Measurements from ENCODE around the gene ATP6AP1.
"Not testable (repeated sequence)": the region's sequence is repeated elsewhere in the genome, so short reads cannot be mapped to it uniquely, and the experiment has no call there.

ATP6AP1 gene, protein sequence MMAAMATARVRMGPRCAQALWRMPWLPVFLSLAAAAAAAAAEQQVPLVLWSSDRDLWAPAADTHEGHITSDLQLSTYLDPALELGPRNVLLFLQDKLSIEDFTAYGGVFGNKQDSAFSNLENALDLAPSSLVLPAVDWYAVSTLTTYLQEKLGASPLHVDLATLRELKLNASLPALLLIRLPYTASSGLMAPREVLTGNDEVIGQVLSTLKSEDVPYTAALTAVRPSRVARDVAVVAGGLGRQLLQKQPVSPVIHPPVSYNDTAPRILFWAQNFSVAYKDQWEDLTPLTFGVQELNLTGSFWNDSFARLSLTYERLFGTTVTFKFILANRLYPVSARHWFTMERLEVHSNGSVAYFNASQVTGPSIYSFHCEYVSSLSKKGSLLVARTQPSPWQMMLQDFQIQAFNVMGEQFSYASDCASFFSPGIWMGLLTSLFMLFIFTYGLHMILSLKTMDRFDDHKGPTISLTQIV

DNA sequence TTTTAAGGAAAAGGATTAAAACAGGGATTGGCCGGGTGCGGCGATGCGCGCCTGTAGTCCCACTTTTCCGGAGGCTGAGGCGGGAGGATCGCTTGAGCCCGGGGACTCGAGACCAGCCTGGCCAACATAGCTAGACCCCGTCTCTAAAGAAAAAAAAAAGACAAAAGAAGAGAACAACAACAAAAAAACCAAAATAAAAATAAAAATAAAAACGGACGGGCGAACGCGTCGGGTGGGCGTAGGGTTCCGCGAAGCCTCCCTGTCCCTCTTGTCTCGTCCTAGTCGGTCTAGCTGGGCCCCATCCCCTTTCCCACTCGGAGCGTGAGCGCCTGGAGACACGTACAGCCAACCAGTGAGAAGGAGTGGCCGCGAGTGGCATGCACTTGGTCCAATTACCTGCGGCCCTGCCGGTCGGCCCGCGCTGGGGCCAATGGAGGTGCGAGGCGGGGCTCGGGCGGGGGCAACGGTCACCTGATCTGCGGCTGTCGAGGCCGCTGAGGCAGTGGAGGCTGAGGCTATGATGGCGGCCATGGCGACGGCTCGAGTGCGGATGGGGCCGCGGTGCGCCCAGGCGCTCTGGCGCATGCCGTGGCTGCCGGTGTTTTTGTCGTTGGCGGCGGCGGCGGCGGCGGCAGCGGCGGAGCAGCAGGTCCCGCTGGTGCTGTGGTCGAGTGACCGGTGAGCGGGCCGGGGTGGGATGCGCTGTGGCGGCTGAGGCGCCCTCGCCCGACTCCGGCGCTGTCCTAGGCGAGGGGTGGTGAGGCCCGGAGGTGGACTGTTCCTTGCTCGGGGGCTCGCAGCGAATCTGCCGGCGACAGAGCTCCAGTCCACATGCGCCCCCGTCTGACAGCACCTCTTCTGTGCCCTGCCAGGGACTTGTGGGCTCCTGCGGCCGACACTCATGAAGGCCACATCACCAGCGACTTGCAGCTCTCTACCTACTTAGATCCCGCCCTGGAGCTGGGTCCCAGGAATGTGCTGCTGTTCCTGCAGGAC is at the start of gene ATP6AP1:
Gene ATP6AP1 (plus strand): TSS at position 502 of the 996 bp plus-strand sequence. CDS start 16 bp downstream, at position 518.
- peak; percentile 71 for DNase-seq

DNA sequence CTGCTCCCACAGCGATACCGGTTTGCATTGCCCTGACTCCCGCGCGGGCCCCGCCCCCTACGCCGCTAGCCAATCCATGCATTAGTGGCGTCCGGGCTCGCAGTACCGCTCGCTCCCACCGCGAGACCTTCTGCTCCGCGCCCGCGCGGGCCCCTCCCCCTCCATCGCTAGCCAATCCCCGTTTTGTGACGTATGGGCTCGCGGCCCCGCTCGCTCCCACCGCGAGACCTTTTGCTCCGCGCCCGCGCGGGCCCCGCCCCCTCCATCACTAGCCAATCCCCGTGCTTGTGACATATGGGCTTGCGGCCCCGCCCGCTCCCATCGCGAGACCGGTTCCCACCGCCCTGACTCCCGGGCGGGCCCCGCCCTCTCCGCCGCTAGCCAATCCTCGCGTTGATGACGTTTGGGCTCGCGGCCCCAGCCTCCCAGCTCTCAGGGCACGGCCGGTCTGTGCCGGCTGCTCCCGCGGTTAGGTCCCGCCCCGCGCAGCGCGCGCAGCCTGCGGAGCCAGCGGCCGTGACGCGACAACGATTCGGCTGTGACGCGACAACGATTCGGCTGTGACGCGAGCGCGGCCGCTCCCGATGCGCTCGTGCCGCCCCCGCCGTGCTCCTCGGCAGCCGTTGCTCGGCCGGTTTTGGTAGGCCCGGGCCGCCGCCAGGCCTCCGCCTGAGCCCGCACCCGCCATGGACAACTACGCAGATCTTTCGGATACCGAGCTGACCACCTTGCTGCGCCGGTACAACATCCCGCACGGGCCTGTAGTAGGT is 49.5 kb upstream of the ATP6AP1 start, which contains the start of gene EMD:
Gene EMD (plus strand): TSS at position 497 of the 770 bp plus-strand sequence. CDS start 190 bp downstream, at position 687.
- peak; percentile 93 for DNase-seq

DNA sequence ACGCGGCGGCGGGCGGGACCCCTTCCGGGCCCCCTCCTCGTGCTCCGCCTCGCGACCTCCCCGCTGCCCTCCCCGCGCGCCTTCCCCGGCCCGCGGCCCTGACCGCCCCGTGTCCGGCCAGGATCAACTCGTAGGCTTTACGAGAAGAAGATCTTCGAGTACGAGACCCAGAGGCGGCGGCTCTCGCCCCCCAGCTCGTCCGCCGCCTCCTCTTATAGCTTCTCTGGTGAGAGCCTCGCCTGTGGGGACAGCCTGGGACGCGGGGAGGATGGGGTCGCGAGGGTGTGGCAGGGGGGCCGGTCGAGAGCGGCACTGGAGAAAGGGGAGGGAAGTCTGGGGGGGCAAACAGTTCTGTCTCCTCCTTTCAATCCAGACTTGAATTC is 48.9 kb upstream of the ATP6AP1 start:
- no peak for DNase-seq

DNA sequence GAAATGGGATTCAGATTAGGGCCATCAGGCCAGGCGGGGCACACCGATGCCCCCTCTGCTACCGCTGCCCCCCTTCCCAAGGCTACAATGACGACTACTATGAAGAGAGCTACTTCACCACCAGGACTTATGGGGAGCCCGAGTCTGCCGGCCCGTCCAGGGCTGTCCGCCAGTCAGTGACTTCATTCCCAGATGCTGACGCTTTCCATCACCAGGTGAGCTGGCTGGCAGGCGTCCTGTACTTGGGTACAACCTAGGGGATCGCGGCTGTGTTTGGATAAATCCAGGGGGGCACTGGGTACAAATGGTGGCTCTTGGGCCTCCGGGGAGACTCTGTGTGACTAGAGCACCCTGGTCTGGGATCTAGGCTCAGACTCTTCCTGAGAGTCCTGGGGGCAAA is 48.3 kb upstream of the ATP6AP1 start:
- no peak for DNase-seq

DNA sequence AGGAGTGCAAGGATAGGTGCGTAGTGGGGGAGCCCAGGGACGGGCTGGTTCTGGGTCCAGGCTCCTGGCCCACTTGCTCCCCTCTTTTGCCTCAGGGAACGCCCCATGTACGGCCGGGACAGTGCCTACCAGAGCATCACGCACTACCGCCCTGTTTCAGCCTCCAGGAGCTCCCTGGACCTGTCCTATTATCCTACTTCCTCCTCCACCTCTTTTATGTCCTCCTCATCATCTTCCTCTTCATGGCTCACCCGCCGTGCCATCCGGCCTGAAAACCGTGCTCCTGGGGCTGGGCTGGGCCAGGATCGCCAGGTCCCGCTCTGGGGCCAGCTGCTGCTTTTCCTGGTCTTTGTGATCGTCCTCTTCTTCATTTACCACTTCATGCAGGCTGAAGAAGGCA is 47.7 kb upstream of the ATP6AP1 start:
- no peak for DNase-seq

DNA sequence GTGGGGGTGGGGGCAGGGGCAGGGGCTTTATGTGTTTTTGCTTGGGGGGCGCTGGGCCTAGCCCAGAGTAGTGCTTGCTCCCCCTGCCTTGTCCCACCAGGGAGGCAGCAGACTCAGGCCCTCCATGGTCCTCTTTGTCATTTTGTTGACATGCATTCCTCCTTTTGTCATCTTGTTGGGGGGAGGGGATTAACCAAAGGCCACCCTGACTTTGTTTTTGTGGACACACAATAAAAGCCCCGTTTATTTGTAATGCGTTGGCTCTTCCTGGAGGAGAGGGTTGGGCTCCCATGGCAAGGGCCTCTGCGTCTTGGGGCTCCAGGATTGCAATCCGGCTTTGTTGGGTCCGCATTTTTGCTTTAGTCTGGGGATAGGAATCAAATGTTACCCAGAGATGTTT is 47.2 kb upstream of the ATP6AP1 start:
- DNase-seq: no peak

DNA sequence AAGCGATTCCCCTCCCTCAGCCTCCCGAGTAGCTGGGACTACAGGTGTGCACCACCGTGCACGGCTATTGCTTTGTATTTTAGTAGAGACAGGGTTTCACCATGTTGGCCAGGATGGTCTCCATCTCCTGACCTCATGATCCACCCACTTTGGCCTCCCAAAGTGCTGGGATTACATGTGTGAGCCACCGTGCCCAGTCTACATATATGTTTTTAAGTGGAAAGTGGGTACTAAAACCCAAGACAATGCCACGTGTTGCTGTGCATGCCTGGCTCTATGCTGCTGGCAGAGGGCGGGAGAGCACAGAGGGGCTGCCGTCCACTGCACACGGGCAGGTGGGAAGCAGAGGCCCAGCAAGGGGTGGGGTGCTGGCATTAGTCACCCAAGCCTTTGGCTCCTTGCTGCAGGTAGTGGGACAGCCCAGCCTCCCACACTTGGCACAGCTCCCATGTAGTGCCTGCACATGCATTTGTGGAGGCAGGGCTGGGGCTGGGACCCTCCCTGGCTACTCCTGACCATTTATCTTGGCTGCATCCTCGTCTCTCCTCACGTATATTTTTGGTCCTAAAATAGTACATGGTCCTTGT is 45.9 kb upstream of the ATP6AP1 start:
- no peak for DNase-seq

DNA sequence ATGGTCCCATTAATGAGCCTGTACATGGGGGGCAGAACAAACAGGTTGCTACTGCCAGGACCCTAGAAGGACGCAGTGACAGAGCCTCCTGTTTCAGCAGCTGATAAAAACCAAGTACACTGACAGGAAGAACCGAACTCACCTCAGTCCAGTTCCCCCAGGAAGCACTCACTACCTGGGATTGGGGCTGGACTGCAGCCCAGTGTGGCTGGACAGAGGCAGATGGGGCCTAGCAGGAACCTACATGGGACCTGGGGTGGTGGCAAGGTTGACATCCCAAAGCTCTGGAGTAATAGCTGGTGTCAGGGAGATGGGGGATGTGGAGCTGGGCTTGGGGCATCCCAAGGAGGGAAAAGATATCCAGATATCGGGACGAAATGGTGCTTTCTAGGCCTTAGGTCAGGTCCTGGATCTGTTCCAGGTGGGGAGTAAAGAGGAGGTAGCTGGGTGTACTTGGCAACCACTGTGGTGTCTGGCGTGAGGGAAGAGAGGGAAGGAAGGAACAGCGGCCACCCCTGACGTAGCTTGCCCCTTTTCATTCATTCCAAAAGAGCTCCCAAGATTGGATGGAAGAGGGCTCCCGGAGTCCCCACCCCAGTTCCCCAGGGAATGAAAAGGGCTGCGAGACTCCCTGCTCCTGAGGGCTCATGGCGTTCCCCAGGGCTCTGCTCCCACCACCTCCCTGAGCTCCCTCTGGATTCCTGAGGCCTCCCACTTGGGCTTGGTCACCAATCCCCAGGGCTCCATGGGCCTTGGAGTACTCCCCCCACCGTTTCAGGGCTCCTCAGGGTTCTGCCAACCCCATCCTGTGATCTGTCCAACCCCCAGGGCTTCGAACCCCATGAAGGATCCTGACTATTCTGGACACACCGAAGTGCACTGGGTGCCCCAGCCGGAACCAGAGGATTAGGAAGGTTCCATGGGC is 44.9 kb upstream of the ATP6AP1 start:
- no peak for DNase-seq

DNA sequence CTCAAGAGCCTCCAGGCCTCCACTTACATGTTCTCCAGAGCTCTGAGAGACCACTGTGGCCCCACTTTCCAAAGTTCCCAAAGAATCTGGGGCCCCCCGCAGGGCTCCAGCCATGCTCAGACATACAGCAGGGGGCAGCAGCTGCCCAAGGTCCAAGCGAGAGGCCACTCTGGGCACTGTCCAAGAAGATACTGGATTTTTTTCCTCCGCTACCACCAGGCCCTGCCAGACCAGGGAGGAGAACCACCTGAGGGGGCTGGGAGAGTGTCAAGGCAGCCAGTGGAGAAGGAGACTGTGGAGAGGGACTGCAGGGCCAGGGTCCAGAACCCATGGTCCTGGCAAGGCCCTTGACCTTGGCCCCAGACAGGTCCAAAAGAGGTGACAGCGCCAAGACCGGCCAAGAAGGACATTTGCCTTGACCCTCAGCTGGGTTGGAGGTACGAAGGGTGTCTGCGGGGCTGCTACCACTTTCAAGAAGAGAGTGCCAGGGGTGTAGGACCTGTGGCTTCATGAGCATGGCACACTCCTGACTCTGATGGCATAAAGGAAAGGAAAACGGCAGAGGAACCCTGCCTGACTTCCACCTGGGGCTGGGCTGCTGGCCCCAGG is 44.1 kb upstream of the ATP6AP1 start:
- no peak for DNase-seq

DNA sequence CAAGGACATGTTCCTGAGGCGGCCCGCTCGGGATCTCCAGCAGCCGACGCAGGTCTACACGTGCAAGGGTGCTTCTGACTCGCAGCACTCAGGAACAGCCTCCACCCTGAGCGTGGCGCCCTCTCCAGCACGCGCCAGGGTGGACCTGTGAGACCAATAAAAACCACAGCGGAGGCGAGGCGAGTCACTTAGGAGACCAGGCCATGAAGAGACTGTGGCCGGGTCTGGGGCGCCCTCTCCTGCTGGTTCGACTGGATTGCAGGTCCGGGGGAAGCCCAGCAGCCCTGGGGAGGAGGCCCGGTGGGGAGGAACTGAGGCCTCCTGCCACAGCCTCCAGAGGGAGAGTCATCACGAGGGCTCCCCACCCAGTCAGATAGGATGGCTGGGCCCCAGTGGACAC is 40.4 kb upstream of the ATP6AP1 start:
- DNase-seq: not testable (repeated sequence)

DNA sequence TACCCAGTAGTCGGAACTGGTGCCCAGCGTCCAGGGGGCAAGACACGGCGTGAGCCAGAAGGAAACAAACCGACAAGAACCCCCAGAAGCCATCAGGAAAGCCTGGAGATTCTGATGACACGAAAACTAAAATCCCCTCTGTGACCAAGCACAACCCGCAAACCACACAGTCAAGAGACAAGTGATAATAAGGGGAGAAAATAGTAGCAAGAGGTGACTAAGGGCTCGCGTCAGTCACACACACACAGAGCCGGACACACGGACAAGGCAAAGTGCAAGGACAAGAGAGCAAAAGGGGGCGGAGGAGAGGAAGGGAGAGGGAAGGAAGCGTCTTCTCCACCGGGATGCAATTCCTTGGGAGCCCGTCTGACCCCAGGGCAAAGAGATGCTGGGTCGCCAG is 39.8 kb upstream of the ATP6AP1 start:
- DNase-seq: not testable (repeated sequence)

DNA sequence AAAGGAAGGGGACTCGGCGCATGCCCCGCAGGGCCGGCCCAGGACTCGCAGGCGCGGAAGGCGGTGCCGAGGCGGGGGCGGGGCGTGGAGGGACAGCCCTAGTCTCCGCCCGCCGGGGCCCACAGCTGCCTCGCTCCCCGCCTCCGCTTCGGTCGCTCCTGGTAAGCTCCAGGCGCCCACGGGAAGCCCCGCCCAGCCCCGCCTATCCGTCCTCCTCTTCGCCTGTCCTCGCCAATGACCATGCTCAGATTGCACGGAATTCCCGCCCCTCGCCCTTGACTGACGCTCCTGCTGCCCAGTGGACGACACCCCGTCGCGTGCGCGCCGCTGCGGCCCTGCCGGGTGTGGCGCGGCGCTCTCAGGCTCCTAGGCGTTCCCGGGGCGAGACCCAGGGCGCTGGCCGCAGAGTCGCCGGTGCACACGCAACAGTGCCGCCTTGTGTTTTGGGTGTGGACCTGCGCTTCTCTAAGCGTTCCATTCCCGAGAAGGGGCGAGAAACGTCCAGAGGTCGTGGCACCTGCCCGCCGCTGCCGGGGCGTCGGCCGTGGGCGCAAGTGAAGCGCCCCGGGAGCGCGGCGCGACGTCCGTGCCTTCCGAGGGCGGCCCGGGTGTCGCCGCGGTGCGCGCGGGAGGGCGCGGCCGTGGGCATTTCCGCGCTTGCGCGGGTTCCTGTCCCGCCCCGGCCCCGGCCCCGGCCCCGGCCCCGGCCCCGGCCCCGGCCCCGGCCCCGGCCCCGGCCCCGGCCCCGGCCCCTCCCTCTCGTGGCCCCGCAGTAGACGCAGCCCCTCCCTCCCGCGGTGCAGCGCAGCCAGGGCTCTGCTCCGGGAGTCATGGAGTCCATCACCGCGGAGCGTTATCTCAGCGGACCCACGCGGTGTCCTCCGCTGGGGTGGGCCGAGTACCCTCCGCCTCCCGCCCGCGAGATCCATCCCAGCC is 38.4 kb upstream of the ATP6AP1 start:
- DNase-seq: not testable (repeated sequence)

DNA sequence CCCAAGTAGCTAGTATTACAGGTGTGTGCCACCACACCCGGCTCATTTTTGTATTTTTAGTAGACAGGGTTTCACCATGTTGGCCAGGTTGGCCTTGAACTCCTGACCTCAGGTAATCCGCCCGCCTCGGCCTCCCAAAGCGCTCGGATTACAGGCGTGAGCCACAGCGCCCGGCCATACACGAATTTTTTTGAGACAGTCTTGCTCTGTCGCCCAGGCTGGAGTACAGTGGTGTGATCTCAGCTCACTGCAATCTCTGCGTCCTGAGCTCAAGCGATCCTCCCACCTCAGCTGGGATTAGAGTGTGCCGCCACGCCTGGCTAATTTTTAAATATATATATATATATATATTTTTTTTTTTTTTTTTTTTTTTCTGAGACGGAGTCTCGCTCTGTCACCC is 32.1 kb upstream of the ATP6AP1 start:
- DNase-seq: not testable (repeated sequence)

DNA sequence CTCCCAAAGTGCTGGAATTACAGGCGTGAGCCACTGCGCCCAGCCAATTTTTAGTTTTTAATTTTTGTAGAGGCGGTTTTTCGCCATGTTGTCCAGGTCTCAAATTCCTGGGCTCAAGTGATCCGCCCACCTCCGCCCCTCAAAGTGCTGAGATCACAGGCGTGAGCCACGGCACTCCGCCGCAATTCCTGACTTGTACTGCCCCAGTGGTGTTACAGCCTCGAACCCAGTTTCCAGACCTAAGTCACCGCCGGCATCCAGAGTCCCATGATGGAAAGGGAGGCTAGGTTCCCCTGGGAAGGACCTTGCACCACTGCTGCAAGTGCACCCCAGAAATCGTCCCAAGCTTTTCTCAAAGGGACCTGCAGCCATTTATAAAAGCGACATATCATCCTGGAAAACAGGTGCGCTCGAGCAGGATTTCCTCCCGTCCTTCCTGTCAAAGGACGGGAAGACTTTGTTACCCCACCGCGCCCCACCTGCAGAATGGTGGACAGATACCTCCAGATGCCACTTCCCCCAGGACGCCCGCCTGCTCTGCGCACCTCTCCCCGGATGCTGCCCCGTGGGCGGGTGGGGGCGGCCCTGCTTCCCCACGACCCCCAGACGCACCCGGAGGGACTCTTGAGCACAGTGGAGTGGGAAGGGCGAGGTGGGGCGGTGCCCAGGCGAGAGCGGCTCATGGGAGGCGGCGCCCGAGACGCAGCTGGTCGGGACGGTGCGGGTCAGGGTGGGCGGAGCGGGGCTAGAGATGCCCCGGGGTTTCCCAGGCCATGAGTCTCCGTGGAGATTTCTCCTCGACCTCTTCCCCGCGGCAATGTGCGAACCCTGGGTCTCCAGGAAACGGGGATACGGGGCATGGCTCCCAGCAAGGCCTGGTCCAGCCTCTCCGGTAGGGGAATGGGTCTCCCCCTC is 31.2 kb upstream of the ATP6AP1 start:
- DNase-seq: peak; percentile 18

DNA sequence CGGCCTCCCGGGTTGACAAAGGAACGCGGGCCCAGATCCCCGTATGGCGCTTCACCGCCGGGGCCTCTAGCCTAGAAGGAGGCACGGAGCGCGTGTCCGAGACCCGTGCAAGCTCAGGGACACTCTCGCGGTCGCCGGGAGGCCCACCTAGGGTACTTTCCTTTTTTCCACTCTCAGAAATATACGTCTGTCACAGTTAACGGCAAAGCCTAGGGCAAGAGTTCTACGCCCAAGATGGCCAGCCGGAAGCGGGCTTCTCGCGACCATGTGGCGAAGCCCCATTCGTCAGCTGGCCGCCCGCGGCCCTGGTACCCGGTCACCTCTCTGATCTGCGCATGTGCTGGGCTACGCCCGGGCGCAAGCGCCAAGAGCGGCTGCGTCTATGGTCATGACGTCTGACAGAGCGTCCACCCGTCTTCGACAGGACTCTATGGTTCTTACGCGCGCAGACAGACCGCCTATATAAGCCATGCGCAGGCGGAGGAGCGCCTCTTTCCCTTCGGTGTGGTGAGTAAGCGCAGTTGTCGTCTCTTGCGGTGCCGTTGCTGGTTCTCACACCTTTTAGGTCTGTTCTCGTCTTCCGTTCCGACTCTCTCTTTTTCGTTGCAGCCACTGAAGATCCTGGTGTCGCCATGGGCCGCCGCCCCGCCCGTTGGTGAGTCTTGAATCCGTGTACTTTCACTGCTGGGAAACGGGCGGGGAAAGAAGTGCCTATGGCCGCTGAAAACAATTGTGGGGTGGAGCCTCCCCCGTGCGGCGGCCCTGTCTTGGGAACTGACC is 30.4 kb upstream of the ATP6AP1 start, which contains the start of gene RPL10:
Gene RPL10 (plus strand): TSS at position 490 of the 780 bp plus-strand sequence. CDS start 143 bp downstream, at position 633.
- peak; percentile 87 for DNase-seq

DNA sequence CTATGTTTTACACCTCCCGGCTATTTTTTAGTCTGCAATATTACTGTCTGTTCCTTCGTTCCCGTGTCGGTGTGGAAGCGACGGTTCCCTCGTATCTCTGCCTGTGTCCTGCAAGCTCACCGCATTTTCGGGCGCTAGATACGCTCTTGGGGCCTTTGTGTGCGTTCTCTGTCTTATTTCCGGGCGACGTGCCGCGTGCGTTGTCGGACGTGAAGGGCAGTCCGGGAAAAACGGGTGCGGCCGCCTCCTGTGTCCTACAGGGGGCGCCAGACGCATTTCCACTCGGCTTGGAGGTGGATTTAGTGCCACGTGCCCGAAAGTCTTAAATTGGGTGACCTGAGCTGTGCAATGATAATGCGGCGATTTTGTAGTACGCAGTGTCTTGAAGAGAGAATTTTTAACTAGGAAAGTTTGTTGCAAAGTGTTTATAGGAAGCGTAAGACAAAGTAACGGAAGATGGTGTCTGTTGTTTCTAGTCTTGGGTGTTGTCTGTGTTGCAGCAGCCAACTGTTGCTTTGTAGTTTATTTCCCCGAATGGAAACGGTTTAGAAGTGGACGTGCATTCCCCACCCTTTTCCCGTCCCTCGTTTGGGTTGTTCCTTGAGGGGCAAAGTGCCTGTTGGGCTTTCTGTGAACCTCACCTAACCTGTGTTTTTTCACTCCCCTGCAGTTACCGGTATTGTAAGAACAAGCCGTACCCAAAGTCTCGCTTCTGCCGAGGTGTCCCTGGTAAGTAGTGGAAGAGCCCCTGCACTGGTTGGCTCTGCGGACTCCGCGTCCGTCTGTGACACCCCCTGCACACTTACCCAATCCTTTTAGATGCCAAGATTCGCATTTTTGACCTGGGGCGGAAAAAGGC is 29.6 kb upstream of the ATP6AP1 start:
- DNase-seq: no peak
